H1 (cell line): ENCODE results near the gene FAM53B. TPM values are rescaled to one million over a fixed set of nuclear protein-coding genes. Genes with fewer than 3 reads are reported as not detected.

ENCODE experiments used
- CTCF ChIA-PET: fragments of 300-600 bp; sonication (Branson Sonifier 250); formaldehyde crosslinking; loops from one replicate; lab custom pipeline; 2021; ENCODE audit not compliant: partially characterized antibody; lab: Charles Lee
- POLR2A ChIA-PET: fragments of 300-600 bp; sonication (Branson Sonifier 250); formaldehyde crosslinking; loops from one replicate; lab custom pipeline; 2021; ENCODE audit warnings: inconsistent platforms; ENCODE audit not compliant: partially characterized antibody; lab: Charles Lee
- DNase-seq, 2 experiments: peaks; one replicate each; pipeline versions ENCODE4 v3.0.0 to v3.0.0-alpha.2; 2010 to 2022; ENCODE audit warnings: low spot score in 2 of 2, low read depth in 1 of 2, mixed read lengths in 1 of 2
- FAIRE-seq: peaks from 2 replicates; lab custom pipeline; 2011; peaks lifted over from hg19 to GRCh38; lab: Jason Lieb, UNC
- H2AFZ ChIP-seq: 2 replicates; pipeline ENCODE4 v1.8.1; 2012; ENCODE audit warnings: low read length, inconsistent platforms
- H2AK5ac ChIP-seq: 2 replicates; pipeline ENCODE4 v1.6.1; 2013; ENCODE audit warnings: low read depth, low read length
- H2BK120ac ChIP-seq: replicated peaks from 2 replicates; pipeline ENCODE3; 2013; ENCODE audit warnings: low read depth, low read length, inconsistent platforms
- H2BK12ac ChIP-seq: 2 replicates; pipeline ENCODE4 v1.6.1; 2013; ENCODE audit warnings: low read depth, low read length
- H2BK15ac ChIP-seq: 2 replicates; pipeline ENCODE4 v1.6.1; 2013; ENCODE audit warnings: low read length
- H2BK20ac ChIP-seq: 2 replicates; pipeline ENCODE4 v1.6.1; 2013; ENCODE audit warnings: low read length
- H2BK5ac ChIP-seq: 2 replicates; pipeline ENCODE4 v1.6.1; 2013; ENCODE audit warnings: low read depth, low read length
- H3K14ac ChIP-seq: 2 replicates; pipeline ENCODE4 v1.6.1; 2013; ENCODE audit warnings: inconsistent platforms; ENCODE audit not compliant: insufficient read length
- H3K18ac ChIP-seq: 2 replicates; pipeline ENCODE4 v1.6.1; 2013; ENCODE audit warnings: low read length; ENCODE audit errors: extremely low read depth
- H3K23ac ChIP-seq: 2 replicates; pipeline ENCODE4 v1.6.1; 2013; ENCODE audit warnings: inconsistent platforms; ENCODE audit not compliant: insufficient read length
- H3K23me2 ChIP-seq: 2 replicates; pipeline ENCODE4 v1.6.1; 2013; ENCODE audit warnings: low read depth, low read length
- H3K27ac ChIP-seq: 2 replicates; pipeline ENCODE4 v1.6.1; 2011; ENCODE audit warnings: low read depth, low read length, inconsistent platforms
- H3K27me3 ChIP-seq, 4 experiments: replicated peaks in 1 of 4; 1 replicate in 1 of 4; 2 replicates in 3 of 4; pipeline versions ENCODE4 v1.6.1 to v1.8.1; 2011 to 2013; ENCODE audit warnings: low read length in 3 of 4, mild to moderate bottlenecking in 3 of 4, inconsistent platforms in 2 of 4, mixed read lengths in 2 of 4, moderate library complexity in 1 of 4; ENCODE audit not compliant: control insufficient read depth in 3 of 4, insufficient read depth in 3 of 4; ENCODE audit errors: extremely low read depth in 1 of 4
- H3K36me3 ChIP-seq, 4 experiments: 2 replicates each; pipeline versions ENCODE4 v1.6.1 to v1.8.1; 2011 to 2013; ENCODE audit warnings: mild to moderate bottlenecking in 4 of 4, low read length in 3 of 4, moderate library complexity in 2 of 4, control low read depth in 1 of 4, inconsistent platforms in 1 of 4; ENCODE audit not compliant: insufficient read depth in 4 of 4, control insufficient read depth in 2 of 4
- H3K4ac ChIP-seq: replicated peaks from 2 replicates; pipeline ENCODE3; 2013; ENCODE audit warnings: low read length, low read depth, mixed read lengths, inconsistent platforms; ENCODE audit not compliant: insufficient read length
- H3K4me1 ChIP-seq, 4 experiments: replicated peaks in 1 of 4; 1 replicate in 1 of 4; 2 replicates in 3 of 4; pipeline versions ENCODE4 v1.6.1 to v1.8.1; 2011 to 2013; ENCODE audit warnings: low read length in 3 of 4, inconsistent platforms in 2 of 4, mixed read lengths in 1 of 4; ENCODE audit not compliant: insufficient read depth in 4 of 4, control insufficient read depth in 3 of 4
- H3K4me2 ChIP-seq, 2 experiments: 2 replicates each; pipeline versions ENCODE4 v1.6.1 to v1.8.1; 2011 to 2013; ENCODE audit warnings: low read depth in 2 of 2, low read length in 2 of 2, control low read depth in 1 of 2, inconsistent platforms in 1 of 2, mild to moderate bottlenecking in 1 of 2; ENCODE audit not compliant: insufficient read depth in 1 of 2
- H3K4me3 ChIP-seq, 4 experiments: fragments of 200-600, 300-600 bp in 1 of 4; sonication (generic), shearing (Covaris generic), sonication (Bioruptor Twin) in 1 of 4; 2 replicates each; pipeline versions ENCODE4 v1.5.1 to v1.8.1; 2011 to 2016; ENCODE audit warnings: low read length in 4 of 4, low read depth in 3 of 4, control low read depth in 2 of 4, inconsistent platforms in 2 of 4, mild to moderate bottlenecking in 2 of 4, mixed read lengths in 1 of 4, moderate library complexity in 1 of 4; ENCODE audit not compliant: insufficient read depth in 2 of 4; ENCODE audit errors: extremely low read depth in 1 of 4
- H3K56ac ChIP-seq: replicated peaks from 2 replicates; pipeline ENCODE3; 2013; ENCODE audit warnings: low read depth, mild to moderate bottlenecking, mixed read lengths, low read length, inconsistent platforms; ENCODE audit not compliant: insufficient read length
- H3K79me1 ChIP-seq: 2 replicates; pipeline ENCODE4 v1.6.1; 2013; ENCODE audit warnings: low read depth, low read length, control low read depth
- H3K79me2 ChIP-seq, 2 experiments: 2 replicates each; pipeline versions ENCODE4 v1.6.1 to v1.8.1; 2012 to 2013; ENCODE audit warnings: low read length in 2 of 2, mild to moderate bottlenecking in 2 of 2, inconsistent platforms in 1 of 2; ENCODE audit not compliant: insufficient read depth in 2 of 2, control insufficient read depth in 1 of 2
- H3K9ac ChIP-seq, 4 experiments: replicated peaks in 1 of 4; 1 replicate in 1 of 4; 2 replicates in 3 of 4; pipeline versions ENCODE4 v1.6.1 to v1.8.1; 2011 to 2013; ENCODE audit warnings: low read depth in 3 of 4, low read length in 3 of 4, control low read depth in 2 of 4, mild to moderate bottlenecking in 2 of 4, moderate library complexity in 2 of 4, inconsistent platforms in 1 of 4; ENCODE audit errors: extremely low read depth in 1 of 4
- H3K9me3 ChIP-seq, 2 experiments: 2 replicates each; pipeline versions ENCODE4 v1.6.1 to v1.8.1; 2012 to 2013; ENCODE audit warnings: mild to moderate bottlenecking in 2 of 2, moderate library complexity in 2 of 2, control low read depth in 1 of 2, inconsistent platforms in 1 of 2, low read depth in 1 of 2, low read length in 1 of 2, mixed read lengths in 1 of 2; ENCODE audit not compliant: insufficient read depth in 2 of 2
- H4K20me1 ChIP-seq, 2 experiments: replicated peaks in 1 of 2; 2 replicates each; pipeline versions ENCODE3 to v1.8.1; 2011 to 2013; ENCODE audit warnings: inconsistent platforms in 2 of 2, low read length in 2 of 2, mild to moderate bottlenecking in 1 of 2; ENCODE audit not compliant: insufficient read depth in 2 of 2, control insufficient read depth in 1 of 2
- H4K5ac ChIP-seq: 2 replicates; pipeline ENCODE4 v1.6.1; 2013; ENCODE audit warnings: low read length, low read depth, mixed read lengths, inconsistent platforms; ENCODE audit not compliant: insufficient read length
- H4K8ac ChIP-seq: 2 replicates; pipeline ENCODE4 v1.8.0; 2013; ENCODE audit warnings: mild to moderate bottlenecking, moderate library complexity, low read length, inconsistent platforms; ENCODE audit not compliant: insufficient read depth; ENCODE audit errors: extremely low read depth
- H4K91ac ChIP-seq: replicated peaks from 2 replicates; pipeline ENCODE3; 2013; ENCODE audit warnings: low read length, mixed read lengths, inconsistent platforms; ENCODE audit not compliant: insufficient read length
- ASH2L ChIP-seq: fragments of 200-600, 300-600 bp; sonication (generic); IDR thresholded peaks from one replicate; pipeline ENCODE4 v1.7.1; 2017; ENCODE audit warnings: low read length
- BRCA1 ChIP-seq: IDR thresholded peaks from 2 replicates; pipeline ENCODE4 v1.6.1; 2012; ENCODE audit warnings: low read depth, low read length, improper control_type of control experiment
- CBX5 ChIP-seq: fragments of 300-800, 300-1000 bp; sonication (generic); IDR thresholded peaks from 2 replicates; pipeline ENCODE4 v1.7.1; 2016; ENCODE audit warnings: antibody characterized with exemption, low read length, low read depth
- CTBP2 ChIP-seq: IDR thresholded peaks from 2 replicates; pipeline ENCODE4 v1.7.0; 2011; ENCODE audit warnings: borderline replicate concordance, mild to moderate bottlenecking, moderate library complexity, mixed read lengths, low read length; ENCODE audit not compliant: insufficient read depth, insufficient read length
- EGR1 ChIP-seq: IDR thresholded peaks from 2 replicates; pipeline ENCODE4 v1.6.1; 2011; ENCODE audit warnings: low read depth, low read length, borderline replicate concordance
- EZH2 ChIP-seq: fragments of 200-600 bp; sonication (generic); IDR thresholded peaks from 2 replicates; pipeline ENCODE4 v1.7.1; 2012; ENCODE audit warnings: low read depth, mild to moderate bottlenecking, moderate library complexity, low read length, inconsistent platforms; ENCODE audit not compliant: severe bottlenecking
- GABPA ChIP-seq: IDR thresholded peaks from 2 replicates; pipeline ENCODE4 v1.6.1; 2011; ENCODE audit warnings: mild to moderate bottlenecking, low read length, moderate library complexity, borderline replicate concordance; ENCODE audit not compliant: insufficient read depth
- HDAC2 ChIP-seq, 2 experiments: fragments of 300-600 bp in 1 of 2; sonication (generic) in 1 of 2; IDR thresholded peaks; 2 replicates each; pipeline ENCODE4 v1.6.1; 2011 to 2012; ENCODE audit warnings: low read depth in 2 of 2, low read length in 2 of 2, mild to moderate bottlenecking in 2 of 2, moderate library complexity in 2 of 2, borderline replicate concordance in 1 of 2, inconsistent platforms in 1 of 2
- JUN ChIP-seq: IDR thresholded peaks from 2 replicates; pipeline ENCODE4 v1.6.1; 2011; ENCODE audit warnings: low read depth, mild to moderate bottlenecking, improper control_type of control experiment, low read length
- KDM5A ChIP-seq: fragments of 200-600 bp; IDR thresholded peaks from 2 replicates; pipeline ENCODE4 v1.7.1; 2012; ENCODE audit warnings: mild to moderate bottlenecking, low read length, inconsistent platforms, mixed read lengths
- RBBP5 ChIP-seq: IDR thresholded peaks from 2 replicates; pipeline ENCODE4 v1.7.1; 2012; ENCODE audit warnings: low read depth, mild to moderate bottlenecking, inconsistent platforms, low read length, moderate library complexity, borderline replicate concordance
- SIRT6 ChIP-seq: IDR thresholded peaks from one replicate; pipeline ENCODE4 v1.7.1; 2012; ENCODE audit warnings: low read length, inconsistent platforms
- SP1 ChIP-seq: IDR thresholded peaks from 2 replicates; pipeline ENCODE4 v1.6.1; 2011; ENCODE audit warnings: low read depth, low read length
- SP4 ChIP-seq: IDR thresholded peaks from 2 replicates; pipeline ENCODE4 v1.6.1; 2012; ENCODE audit warnings: low read length, inconsistent platforms
- TCF12 ChIP-seq: IDR thresholded peaks from 2 replicates; pipeline ENCODE4 v1.6.1; 2011; ENCODE audit warnings: low read depth, mild to moderate bottlenecking, low read length
- WGBS, 2 experiments: shearing (Covaris generic) in 1 of 2; methylation state at CpG; one replicate each; pipeline versions ENCODE4 v1.1.6 to v1.1.7; 2013 to 2015; ENCODE audit warnings: low lambda C conversion rate in 2 of 2, mixed read lengths in 2 of 2, inconsistent platforms in 1 of 2, low coverage in 1 of 2, missing lambda C conversion rate in 1 of 2; ENCODE audit not compliant: insufficient replicate concordance in 2 of 2, insufficient coverage in 1 of 2, insufficient read length in 1 of 2; ENCODE audit errors: extremely low coverage in 1 of 2, missing lambda C conversion rate in 1 of 2; 5-methylcytosine and 5-hydroxymethylcytosine counted together
- polyA plus RNA-seq, 7 experiments: library from polyadenylated mRNA; depleted of rRNA in 3 of 7; stranded (reverse) in 5 of 7; unstranded in 2 of 7; fragments of >200 nt in 5 of 7; fragments of 200-250 nt in 2 of 7; gene quantifications; 1 replicate in 5 of 7; 2 replicates in 1 of 7; 4 replicates in 1 of 7; pipeline versions ENCODE4 v1.2.1 to v1.2.3, GENCODE V29; 2011 to 2013; ENCODE audit warnings: missing spikeins in 2 of 7, mixed read lengths in 2 of 7
- total RNA-seq: library from RNA; stranded (reverse); fragmentation: NEBNext Ultra II Directional; extraction: Animal tissue kit (Norgen Biotek cat#: 25700); gene quantifications from 2 replicates; pipeline ENCODE4 v1.2.1, GENCODE V29; 2021

FAM53B gene
- total and polyA plus RNA-seq, 2 of the 8 experiments (the other 6 are each of a cell fraction or from before 2014, with no cell fraction given): 5.3 to 14.4 TPM

DNA sequence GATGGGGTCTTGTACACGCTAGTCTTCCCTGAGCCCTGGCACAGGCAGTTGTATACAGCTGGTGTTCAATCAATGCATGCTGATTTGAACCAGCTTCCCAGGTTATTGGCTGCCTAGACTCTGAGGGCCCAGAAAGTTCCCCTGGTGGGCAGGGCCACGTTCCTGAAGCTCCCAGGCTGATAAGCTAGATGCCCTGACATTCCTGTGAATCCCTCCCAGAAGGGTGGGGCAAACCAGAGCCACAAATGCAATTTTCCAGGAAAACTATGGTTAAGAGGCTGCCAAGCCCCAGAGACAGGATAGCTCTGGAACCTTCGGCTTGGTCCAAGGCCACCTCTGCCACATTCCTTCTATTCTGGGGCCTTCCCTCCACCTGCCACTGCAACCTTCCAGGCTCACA is 78.2 kb downstream of the FAM53B start:
- 86% methylated on average over 3 of the region's 3 CpGs; no CpG with 5 or more reads in 1 of the 2 experiments for WGBS, 2 experiments
- H3K14ac ChIP-seq: no peak overlapping the region
- no peak overlapping the region for H2AFZ ChIP-seq
- no peak overlapping the region for H4K91ac ChIP-seq
- no peaks in the 10 kb centered on the region for H3K27me3 ChIP-seq
- H3K9ac ChIP-seq: no peak overlapping the region
- FAIRE-seq (no peak), DNase-seq (no peak)
- no peak overlapping the region for H3K23ac ChIP-seq
- H2BK5ac ChIP-seq: no peak overlapping the region
- no peaks in the 10 kb centered on the region for H3K23me2 ChIP-seq
- no peak overlapping the region for H3K27ac ChIP-seq
- H3K4me2 ChIP-seq: no peak overlapping the region
- H2BK20ac ChIP-seq: no peak overlapping the region
- no peak overlapping the region for H3K18ac ChIP-seq
- H3K36me3 ChIP-seq: no peaks in the 10 kb centered on the region; a peak in 1 of 8 replicates
- no peak overlapping the region for H3K56ac ChIP-seq
- peaks cover 0 to 7% (median 0%) of the 10 kb centered on the region in 4 experiments; a peak in 3 of 7 replicates for H3K4me1 ChIP-seq
- peaks cover 0 to 10% of the 10 kb centered on the region in 2 experiments for H4K20me1 ChIP-seq
- peaks cover 4% of the 10 kb centered on the region for H3K79me1 ChIP-seq
- H3K4ac ChIP-seq: no peak overlapping the region
- no peak overlapping the region for H2BK12ac ChIP-seq
- H3K79me2 ChIP-seq: no peaks in the 10 kb centered on the region
- no peaks in the 10 kb centered on the region for H3K9me3 ChIP-seq
- H4K8ac ChIP-seq: no peak overlapping the region
- no peak overlapping the region for H2BK120ac ChIP-seq
- ChIA-PET POLR2A (no interaction called here), CTCF (interaction anchor here (0.8 to 3.4 kb wide), 5 partner anchors 7 to 132 kb away, joined by 3 to 10 read pairs (median 3); no protein-coding TSS in a partner anchor)
- H3K4me3 ChIP-seq: no peak overlapping the region
- H2BK15ac ChIP-seq: no peak overlapping the region
- H4K5ac ChIP-seq: no peak overlapping the region
- no peak overlapping the region for H2AK5ac ChIP-seq
- TF ChIP-seq CTBP2 (no peak), CBX5 (no peak), SP1 (no peak), GABPA (no peak), TCF12 (no peak), EZH2 (no peak), SP4 (no peak), HDAC2 (IDR thresholded peaks at IDR 0.05; ENCODE audit: borderline replicate concordance in 1 of 2, low read depth in 2 of 2, low read length in 2 of 2) (no peak), ASH2L (no peak), EGR1 (no peak), BRCA1 (no peak), KDM5A (no peak), RBBP5 (no peak), SIRT6 (no peak), JUN (no peak)
